SIG-M5 treated with dmso at 0.1 percent for 504 hours (cell line): Measurements from ENCODE around the gene ZNF487.

ENCODE experiments used
- DNase-seq: peaks from one replicate; lab custom pipeline; 2025; ENCODE audit not compliant: unreplicated experiment; lab: John Stamatoyannopoulos, UW

Gene ZNF487

GRCh38 chr10:43482319-43483078 is 45.6 kb downstream of the ZNF487 start:
- no peak for DNase-seq

GRCh38 chr10:43491855-43492254 is 54.9 kb downstream of the ZNF487 start:
- no peak for DNase-seq

GRCh38 chr10:43502931-43503330 is 66.0 kb downstream of the ZNF487 start:
- DNase-seq, result no peak

- DNase-seq, result no peak
These were observed 87.7 kb downstream of the ZNF487 start for GRCh38 chr10:43524434-43525247.
